Stimulated activated CD8-positive, alpha-beta memory T cell treated with anti-CD3 and anti-CD28 coated beads, Interleukin-12 subunit alpha, Interleukin-12 subunit beta, amount 100 ng/mL, for 24 hours (primary cell): ENCODE results near the gene SMC1B.
"Not testable (repeated sequence)": the region's sequence is repeated elsewhere in the genome, so short reads cannot be mapped to it uniquely, and the experiment has no call there.

Experiments used
- DNase-seq: peaks from one replicate; pipeline ENCODE4 v3.0.0-alpha.2; 2020; ENCODE audit errors: extremely low read depth

SMC1B gene

GRCh38 chr22:45421349-45422055 is 8.1 kb upstream of the SMC1B start:
- DNase-seq: no peak

- no peak for DNase-seq
These were observed 7.1 kb upstream of the SMC1B start for GRCh38 chr22:45420539-45420938.

- no peak for DNase-seq
These were observed 6.6 kb upstream of the SMC1B start for GRCh38 chr22:45420011-45420410.

- DNase-seq: no peak
These were observed 5.4 kb upstream of the SMC1B start for GRCh38 chr22:45418770-45419138.

- DNase-seq: no peak
These were observed 4.8 kb upstream of the SMC1B start for GRCh38 chr22:45418056-45418769.

- no peak for DNase-seq
These were observed 409 bp downstream of the SMC1B start for GRCh38 chr22:45413013-45413367.

- DNase-seq: no peak
These were observed 5.6 kb downstream of the SMC1B start for GRCh38 chr22:45407793-45408192.

GRCh38 chr22:45402466-45402985 is 10.9 kb downstream of the SMC1B start:
- no peak for DNase-seq

- no peak for DNase-seq
These were observed 13.5 kb downstream of the SMC1B start for GRCh38 chr22:45399712-45400445.

GRCh38 chr22:45398214-45398613 is 15.2 kb downstream of the SMC1B start:
- no peak for DNase-seq

- no peak for DNase-seq
These were observed 15.6 kb downstream of the SMC1B start for GRCh38 chr22:45397806-45398205.

- DNase-seq: no peak
These were observed 23.9 kb downstream of the SMC1B start for GRCh38 chr22:45389546-45389945.

- no peak for DNase-seq
These were observed 32.1 kb downstream of the SMC1B start for GRCh38 chr22:45381348-45381747.

- no peak for DNase-seq
These were observed 36.7 kb downstream of the SMC1B start for GRCh38 chr22:45376703-45377102.

GRCh38 chr22:45376009-45376408 is 37.4 kb downstream of the SMC1B start:
- DNase-seq: no peak

GRCh38 chr22:45373592-45373991 is 39.8 kb downstream of the SMC1B start:
- not testable (repeated sequence) for DNase-seq

- DNase-seq: no peak
These were observed 46.7 kb downstream of the SMC1B start for GRCh38 chr22:45366713-45367112.

- no peak for DNase-seq
These were observed 53.8 kb downstream of the SMC1B start for GRCh38 chr22:45359627-45360026.

- DNase-seq: no peak
These were observed 55.3 kb downstream of the SMC1B start for GRCh38 chr22:45358127-45358526.

GRCh38 chr22:45357490-45357889 is 55.9 kb downstream of the SMC1B start:
- DNase-seq: no peak

- DNase-seq: no peak
These were observed 59.6 kb downstream of the SMC1B start for GRCh38 chr22:45353786-45354185.

GRCh38 chr22:45352757-45353156 is 60.6 kb downstream of the SMC1B start:
- DNase-seq: not testable (repeated sequence)

- no peak for DNase-seq
These were observed 61.4 kb downstream of the SMC1B start for GRCh38 chr22:45351956-45352355.
